HUES64 (cell line): ENCODE data around the gene NMU.
"Not testable (repeated sequence)": the region's sequence is repeated elsewhere in the genome, so short reads cannot be mapped to it uniquely, and the experiment has no call there.

Source experiments
- H3K27ac ChIP-seq: 2 replicates; pipeline ENCODE4 v1.7.0; 2013; ENCODE audit warnings: low read depth, low read length, inconsistent platforms
- H3K27me3 ChIP-seq: 2 replicates; pipeline ENCODE4 v1.6.1; 2013; ENCODE audit warnings: mild to moderate bottlenecking, low read length; ENCODE audit not compliant: insufficient read depth
- H3K36me3 ChIP-seq: 2 replicates; pipeline ENCODE4 v1.6.1; 2013; ENCODE audit warnings: mild to moderate bottlenecking, low read length; ENCODE audit not compliant: insufficient read depth
- H3K4me1 ChIP-seq: 2 replicates; pipeline ENCODE4 v1.6.1; 2013; ENCODE audit warnings: mild to moderate bottlenecking, low read length, moderate library complexity; ENCODE audit not compliant: insufficient read depth
- H3K4me3 ChIP-seq: 2 replicates; pipeline ENCODE4 v1.5.1; 2013; ENCODE audit warnings: mild to moderate bottlenecking, low read length, moderate library complexity
- H3K9ac ChIP-seq: 2 replicates; pipeline ENCODE4 v1.6.1; 2013; ENCODE audit warnings: mild to moderate bottlenecking, low read depth, low read length
- H3K9me3 ChIP-seq: 2 replicates; pipeline ENCODE4 v1.6.1; 2013; ENCODE audit warnings: low read depth, low read length; ENCODE audit not compliant: insufficient read depth
- WGBS: fragments of 150-250, 120-280 bp; methylation state at CpG from one replicate; pipeline ENCODE4 v1.1.7; 2013; ENCODE audit warnings: missing lambda C conversion rate; 5-methylcytosine and 5-hydroxymethylcytosine counted together

The NMU gene

GRCh38 chr4:55600640-55601039, 35.5 kb downstream of the NMU start:
- H3K9me3 ChIP-seq = no peaks in the 10 kb centered on the region
- H3K27ac ChIP-seq = no peak overlapping the region
- H3K9ac ChIP-seq = no peak overlapping the region
- H3K4me3 ChIP-seq = no peak overlapping the region
- H3K36me3 ChIP-seq = peaks cover 8% of the 10 kb centered on the region; the same call in 1 of the 2 replicates
- H3K4me1 ChIP-seq = no peaks in the 10 kb centered on the region
- H3K27me3 ChIP-seq = no peaks in the 10 kb centered on the region

- Histone ChIP-seq H3K27me3 (no peaks in the 10 kb centered on the region), H3K27ac (no peak overlapping the region), H3K4me3 (no peak overlapping the region), H3K4me1 (no peaks in the 10 kb centered on the region), H3K9me3 (no peaks in the 10 kb centered on the region), H3K9ac (no peak overlapping the region), H3K36me3 (peaks cover 8% of the 10 kb centered on the region; the same call in 1 of the 2 replicates)
- WGBS = 100% methylated on average over 2 of the region's 2 CpGs
These were observed 37.5 kb downstream of the NMU start for GRCh38 chr4:55598641-55599040.

- no peaks in the 10 kb centered on the region for H3K9me3 ChIP-seq
- no peaks in the 10 kb centered on the region for H3K36me3 ChIP-seq
- H3K27me3 ChIP-seq = no peaks in the 10 kb centered on the region
- no peak within 1 kb of the TSS for H3K9ac ChIP-seq
- no peaks in the 10 kb centered on the region for H3K4me1 ChIP-seq
- H3K27ac ChIP-seq = no peak within 1 kb of the TSS
- no peak within 1 kb of the TSS for H3K4me3 ChIP-seq
- WGBS = 94% methylated on average over 24 of the region's 24 CpGs
These were observed 44.1 kb downstream of the NMU start, which contains the start of gene PDCL2 for GRCh38 chr4:55592014-55592413. TSS of gene PDCL2 (minus strand) at chr4:55592245. CDS start at chr4:55592109, 136 bp downstream.

GRCh38 chr4:55588160-55588559, 47.9 kb downstream of the NMU start:
- Histone ChIP-seq H3K4me3 (no peak overlapping the region), H3K27me3 (no peaks in the 10 kb centered on the region), H3K4me1 (no peaks in the 10 kb centered on the region), H3K36me3 (no peaks in the 10 kb centered on the region), H3K9ac (no peak overlapping the region), H3K27ac (no peak overlapping the region), H3K9me3 (peaks cover 3% of the 10 kb centered on the region; the same call in 1 of the 2 replicates)
- 93% methylated on average over 2 of the region's 2 CpGs for WGBS

GRCh38 chr4:55582773-55583172, 53.3 kb downstream of the NMU start:
- WGBS = no CpG with 5 or more reads among the region's 2 CpGs
- H3K27me3 ChIP-seq, H3K9me3 ChIP-seq, H3K27ac ChIP-seq, H3K9ac ChIP-seq, H3K4me1 ChIP-seq, H3K36me3 ChIP-seq, H3K4me3 ChIP-seq: not testable (repeated sequence)

- no peak overlapping the region for H3K9ac ChIP-seq
- H3K9me3 ChIP-seq = peaks cover 30% of the 10 kb centered on the region
- H3K4me1 ChIP-seq = no peaks in the 10 kb centered on the region
- no peak overlapping the region for H3K4me3 ChIP-seq
- no peaks in the 10 kb centered on the region for H3K36me3 ChIP-seq
- no peak overlapping the region for H3K27ac ChIP-seq
- H3K27me3 ChIP-seq = no peaks in the 10 kb centered on the region
These were observed 57.6 kb downstream of the NMU start for GRCh38 chr4:55578341-55579010.

GRCh38 chr4:55575513-55575912, 60.6 kb downstream of the NMU start:
- Histone ChIP-seq H3K9me3 (peaks cover 30% of the 10 kb centered on the region), H3K4me3 (no peak overlapping the region), H3K4me1 (no peaks in the 10 kb centered on the region), H3K36me3 (no peaks in the 10 kb centered on the region), H3K27me3 (no peaks in the 10 kb centered on the region), H3K27ac (no peak overlapping the region), H3K9ac (no peak overlapping the region)
- WGBS = 67% methylated on average over 1 of the region's 1 CpG

GRCh38 chr4:55574252-55574651, 61.8 kb downstream of the NMU start:
- H3K9ac ChIP-seq = no peak overlapping the region
- 100% methylated on average over 1 of the region's 1 CpG for WGBS
- no peaks in the 10 kb centered on the region for H3K27me3 ChIP-seq
- no peak overlapping the region for H3K4me3 ChIP-seq
- H3K36me3 ChIP-seq = no peaks in the 10 kb centered on the region
- H3K9me3 ChIP-seq = peaks cover 30% of the 10 kb centered on the region
- no peaks in the 10 kb centered on the region for H3K4me1 ChIP-seq
- H3K27ac ChIP-seq = no peak overlapping the region

GRCh38 chr4:55571806-55572205, 64.3 kb downstream of the NMU start:
- H3K27me3 ChIP-seq = no peaks in the 10 kb centered on the region
- WGBS = 94% methylated on average over 3 of the region's 3 CpGs
- H3K9ac ChIP-seq = no peak overlapping the region
- no peak overlapping the region for H3K27ac ChIP-seq
- no peaks in the 10 kb centered on the region for H3K36me3 ChIP-seq
- no peaks in the 10 kb centered on the region for H3K4me1 ChIP-seq
- no peak overlapping the region for H3K4me3 ChIP-seq
- peaks cover 17% of the 10 kb centered on the region for H3K9me3 ChIP-seq

GRCh38 chr4:55568905-55569504, 67.1 kb downstream of the NMU start:
- Histone ChIP-seq H3K36me3 (no peaks in the 10 kb centered on the region), H3K27me3 (no peaks in the 10 kb centered on the region), H3K4me3 (no peak overlapping the region), H3K9me3 (no peaks in the 10 kb centered on the region), H3K4me1 (peaks cover 3% of the 10 kb centered on the region; the same call in 1 of the 2 replicates), H3K27ac (no peak overlapping the region), H3K9ac (no peak overlapping the region)
- WGBS = no CpG with 5 or more reads among the region's 1 CpG

- Histone ChIP-seq H3K27ac (no peak overlapping the region), H3K4me1 (peaks cover 8% of the 10 kb centered on the region; the same call in 1 of the 2 replicates)
- 100% methylated on average over 1 of the region's 1 CpG for WGBS
These were observed 74.2 kb downstream of the NMU start for GRCh38 chr4:55561889-55562288.

More at GRCh38 chr4:55561889-55562288, 74.2 kb downstream of the NMU start:
- Histone ChIP-seq H3K9ac (no peak overlapping the region), H3K36me3 (no peaks in the 10 kb centered on the region), H3K9me3 (no peaks in the 10 kb centered on the region), H3K4me3 (no peak overlapping the region), H3K27me3 (no peaks in the 10 kb centered on the region)
